Hematopoietic multipotent progenitor cell treated with erythropoietin and hydrocortisone succinate and interleukin-3 and kit ligand, for 8 days (in vitro differentiated cells): ENCODE data around the gene NPR3.

ENCODE experiments used
- DNase-seq: peaks from one replicate; pipeline ENCODE4 v3.0.0-alpha.2; 2015

The NPR3 gene

DNA sequence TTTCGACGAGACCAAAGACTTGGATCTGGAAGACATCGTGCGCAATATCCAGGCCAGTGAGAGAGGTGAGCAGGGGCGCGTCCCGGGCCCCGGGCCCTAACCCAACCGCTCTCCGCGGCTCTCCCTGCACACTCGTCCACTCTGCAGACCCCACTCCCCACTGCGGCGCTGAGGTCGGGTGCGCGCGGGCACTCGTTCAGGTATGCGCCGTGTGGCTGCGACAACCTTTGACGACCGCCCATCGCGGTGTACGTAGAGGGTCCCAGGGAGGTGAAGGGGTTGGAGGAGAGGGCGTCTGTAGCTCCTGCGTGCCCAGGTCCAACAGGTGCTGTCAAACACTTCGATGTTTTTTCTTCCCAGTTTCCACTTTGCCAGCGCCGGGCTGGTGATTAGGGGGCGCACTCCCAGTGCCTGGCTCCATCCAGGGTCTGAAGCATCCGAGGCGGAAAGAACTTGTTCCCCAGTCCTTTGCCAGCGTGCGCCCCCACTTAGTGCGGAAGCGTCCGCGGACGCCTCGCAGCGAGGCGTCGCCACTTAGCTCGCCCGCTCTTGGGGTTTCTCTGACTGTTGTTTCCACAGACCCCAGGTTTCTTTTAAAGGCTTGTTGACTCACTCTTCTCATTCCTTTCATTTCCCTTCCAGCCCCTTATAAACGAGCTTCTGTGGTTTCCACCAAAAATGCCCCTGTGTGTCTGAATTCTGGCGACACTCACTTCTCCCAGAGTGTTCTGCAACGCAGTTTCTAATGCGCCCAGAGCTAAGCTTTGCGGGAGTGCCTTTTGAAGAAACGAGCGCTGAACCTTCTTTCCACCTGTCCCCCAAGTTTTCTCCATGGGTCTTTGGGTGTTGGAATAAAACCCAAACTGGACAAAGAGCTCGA, 1.6 kb downstream of the NPR3 start:
- DNase-seq: peak; percentile 46

GRCh38 chr5:32713361-32713769, 2.2 kb downstream of the NPR3 start:
- DNase-seq: no peak

DNA sequence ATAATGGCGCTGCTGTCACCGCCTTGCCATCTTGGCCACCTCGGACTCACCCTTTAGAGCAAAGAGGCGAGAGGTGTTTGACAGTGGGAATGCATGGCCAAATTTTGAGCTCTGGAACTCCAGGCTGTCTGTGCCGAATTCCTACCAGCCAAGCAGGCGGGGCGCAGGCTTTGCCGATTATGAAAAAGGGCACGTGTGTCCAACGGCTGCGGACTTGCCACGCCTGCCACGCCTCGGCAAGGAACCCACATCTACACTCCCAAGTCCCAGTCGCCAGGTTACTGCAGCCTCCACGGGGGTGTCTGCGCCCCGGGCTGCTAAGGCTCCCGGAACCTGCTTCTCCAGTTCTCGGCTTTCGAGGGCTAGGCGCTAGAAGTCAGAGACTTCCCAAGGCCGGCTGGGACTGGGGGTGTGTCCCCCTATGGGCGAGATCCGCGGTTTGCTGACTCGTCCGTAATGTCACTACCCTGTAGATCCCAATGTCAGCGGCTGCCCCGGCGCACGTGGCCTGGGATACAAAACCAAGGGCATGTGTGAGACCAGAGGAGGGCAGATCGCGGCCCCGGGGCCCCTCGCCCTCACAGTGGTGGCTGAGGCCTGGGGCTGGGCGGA, 2.8 kb downstream of the NPR3 start:
- DNase-seq: peak; percentile 79

GRCh38 chr5:32714836-32715235, 3.7 kb downstream of the NPR3 start:
- DNase-seq: peak; percentile 20

DNA sequence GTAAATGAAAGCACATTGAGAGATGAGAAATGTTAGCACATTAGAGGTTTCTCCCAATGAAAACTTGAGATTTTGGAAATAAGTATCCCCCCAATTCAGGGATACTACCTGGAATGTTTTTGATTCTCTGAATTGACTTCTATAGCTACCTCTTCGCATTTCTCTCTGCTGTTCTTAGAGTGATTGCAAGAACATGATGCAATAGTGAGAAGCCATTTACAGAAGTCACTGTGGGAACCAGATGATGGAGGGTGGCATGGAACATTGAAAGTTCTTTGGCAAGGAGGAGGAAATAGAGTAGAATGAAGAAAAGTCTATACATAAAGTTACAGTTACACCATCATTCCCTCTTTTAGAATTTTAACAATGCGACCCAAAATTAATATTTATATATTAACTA, 9.2 kb downstream of the NPR3 start:
- no peak for DNase-seq

DNA sequence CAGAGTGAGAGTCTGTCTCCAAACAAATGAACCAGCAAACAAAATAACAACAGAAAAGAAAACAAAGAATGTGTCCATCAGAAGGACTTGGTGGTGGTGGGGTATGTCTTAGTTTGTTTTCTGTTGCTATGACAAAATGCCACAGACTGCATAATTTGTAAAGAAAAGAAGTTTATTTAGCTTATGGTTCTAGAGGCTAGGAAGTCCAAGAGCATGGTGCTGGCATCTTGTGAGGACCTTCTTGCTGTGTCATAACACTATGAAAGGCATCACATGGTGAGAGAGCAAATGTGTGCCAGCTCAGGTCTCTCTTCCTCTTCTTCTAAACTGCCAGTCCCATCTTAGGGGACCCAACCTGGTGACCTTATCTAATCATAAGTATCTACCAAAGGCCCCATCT, 10.5 kb downstream of the NPR3 start:
- no peak for DNase-seq

DNA sequence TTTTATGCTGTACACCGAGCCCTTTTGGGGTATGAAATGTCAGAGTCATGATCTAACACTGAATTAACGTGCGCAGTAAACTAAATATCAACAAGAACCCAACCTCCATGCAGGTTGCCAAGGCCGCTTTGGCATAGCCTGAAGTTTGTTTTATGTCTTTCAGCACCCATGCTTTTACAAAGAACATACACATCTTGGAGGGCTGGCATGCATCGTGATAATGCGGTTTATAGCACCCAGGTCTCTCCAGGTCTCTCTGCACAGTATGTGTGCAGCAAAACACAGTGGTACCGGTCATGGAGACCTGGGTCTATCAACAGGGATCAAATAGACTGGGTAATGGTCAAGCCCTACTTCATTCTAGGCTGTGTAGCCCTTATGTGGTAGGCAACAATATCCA, 11.8 kb downstream of the NPR3 start:
- no peak for DNase-seq

DNA sequence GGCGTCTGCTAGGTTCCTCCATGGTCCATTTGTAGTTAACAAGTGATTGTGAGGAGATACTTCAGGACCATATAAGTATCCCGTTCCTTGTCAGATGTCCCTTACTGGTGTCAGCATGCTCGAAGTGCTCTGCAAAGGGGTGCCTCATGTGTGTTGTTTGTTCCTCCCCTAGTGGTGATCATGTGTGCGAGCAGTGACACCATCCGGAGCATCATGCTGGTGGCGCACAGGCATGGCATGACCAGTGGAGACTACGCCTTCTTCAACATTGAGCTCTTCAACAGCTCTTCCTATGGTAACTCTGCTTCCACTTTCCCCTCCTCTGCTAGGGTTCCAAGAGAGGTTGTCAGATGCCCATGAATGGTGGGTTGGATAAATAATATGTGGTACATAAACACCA, 13.4 kb downstream of the NPR3 start:
- no peak for DNase-seq

- DNase-seq: peak; percentile 34
Measured at GRCh38 chr5:32726086-32726557, 15.0 kb downstream of the NPR3 start.

GRCh38 chr5:32729651-32730050, 18.5 kb downstream of the NPR3 start:
- DNase-seq: no peak

GRCh38 chr5:32733590-32734340, 22.6 kb downstream of the NPR3 start:
- DNase-seq: no peak

DNA sequence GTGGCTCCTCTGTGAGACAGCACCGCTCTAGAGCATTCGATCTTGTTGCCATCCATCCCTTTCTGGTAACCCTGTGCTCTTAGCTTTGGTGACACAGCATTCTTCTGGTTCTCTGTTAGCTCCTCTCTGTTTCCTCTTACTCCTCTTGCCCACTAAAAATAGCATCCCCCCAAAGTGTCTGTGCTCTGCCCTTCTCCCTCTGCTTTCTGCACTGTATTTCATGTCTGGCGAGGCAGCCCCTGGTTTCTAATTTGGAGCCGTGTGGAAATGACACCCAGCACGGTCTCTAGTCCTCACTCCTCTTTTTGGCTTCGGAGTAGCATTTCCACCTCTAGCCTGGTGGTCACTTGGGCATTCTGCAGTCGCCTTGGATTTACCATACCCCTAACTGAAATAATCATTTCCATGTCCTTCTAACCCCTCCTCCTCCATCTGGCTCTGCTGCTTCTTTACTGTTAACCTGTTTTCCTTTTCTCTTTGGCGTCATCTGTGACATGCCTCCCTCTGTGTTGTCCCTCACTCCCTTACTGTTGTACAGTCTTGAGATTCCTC, 23.8 kb downstream of the NPR3 start:
- DNase-seq: no peak

GRCh38 chr5:32735512-32735911, 24.4 kb downstream of the NPR3 start:
- no peak for DNase-seq

- no peak for DNase-seq
Measured at GRCh38 chr5:32736842-32737241, 25.7 kb downstream of the NPR3 start.

DNA sequence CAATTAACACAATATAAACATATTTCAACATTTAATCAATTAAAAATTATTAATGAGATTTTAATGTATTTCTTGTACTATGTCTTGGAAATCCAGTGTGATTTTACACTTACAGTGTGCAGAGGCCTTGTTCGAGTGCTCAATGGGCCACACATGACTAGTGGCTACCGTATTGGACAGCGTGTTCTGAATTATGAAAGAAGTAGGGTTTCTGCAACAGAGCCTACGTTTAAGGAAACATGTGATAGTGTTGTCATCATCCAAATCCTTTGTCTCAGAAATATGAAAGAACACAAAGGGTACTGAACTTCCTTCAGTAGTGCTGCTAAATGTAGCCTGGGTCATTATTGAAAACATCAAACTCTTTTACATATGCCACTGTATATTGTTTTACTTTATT, 29.5 kb downstream of the NPR3 start:
- DNase-seq: no peak

- DNase-seq: no peak
Measured at GRCh38 chr5:32745317-32745716, 34.2 kb downstream of the NPR3 start.

DNA sequence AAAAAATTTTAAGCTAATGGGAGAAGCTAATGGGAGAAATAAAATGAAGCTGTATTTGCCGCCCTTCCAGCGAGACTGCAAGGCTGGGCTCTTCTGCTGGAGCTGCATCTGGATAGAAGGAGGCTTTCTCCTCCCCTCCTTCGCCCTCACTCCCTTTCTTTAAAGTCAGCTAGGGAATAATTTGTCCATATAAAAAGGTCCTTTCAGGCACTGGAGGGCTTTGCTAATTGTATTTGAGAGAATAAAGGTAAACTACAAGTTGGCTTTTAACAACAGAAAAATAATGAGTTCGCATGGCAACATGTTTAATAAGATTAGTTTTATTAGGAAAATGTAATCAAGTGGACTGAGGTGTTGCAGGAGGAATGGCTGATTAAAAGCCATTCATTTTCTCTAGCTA, 41.3 kb downstream of the NPR3 start:
- DNase-seq: no peak

GRCh38 chr5:32753051-32753450, 41.9 kb downstream of the NPR3 start:
- DNase-seq: no peak

- DNase-seq: peak; percentile 5
Measured at GRCh38 chr5:32753765-32754164, 42.6 kb downstream of the NPR3 start.

DNA sequence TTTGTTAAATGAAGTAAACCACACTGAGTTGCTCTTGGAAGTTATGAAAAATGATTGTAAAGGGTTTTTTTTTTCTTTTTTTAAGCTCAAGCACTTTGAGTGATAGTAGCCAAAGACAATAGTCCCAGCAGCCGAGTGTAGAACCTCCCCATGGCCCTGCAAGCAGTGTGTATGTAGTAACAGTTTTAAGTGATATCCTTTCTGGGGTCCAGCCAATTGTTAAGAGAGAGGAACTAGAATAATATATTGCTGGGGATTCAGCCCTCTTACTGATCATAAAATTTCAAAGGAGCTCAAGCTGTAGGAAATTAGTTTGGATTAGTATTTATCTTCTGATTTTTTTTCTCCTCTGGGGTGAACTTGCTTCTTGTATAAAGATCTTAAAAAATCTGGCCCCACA, 43.2 kb downstream of the NPR3 start:
- DNase-seq: no peak

GRCh38 chr5:32760091-32760509, 49.0 kb downstream of the NPR3 start:
- peak; percentile 65 for DNase-seq

- no peak for DNase-seq
Measured at GRCh38 chr5:32765266-32765665, 54.1 kb downstream of the NPR3 start.

DNA sequence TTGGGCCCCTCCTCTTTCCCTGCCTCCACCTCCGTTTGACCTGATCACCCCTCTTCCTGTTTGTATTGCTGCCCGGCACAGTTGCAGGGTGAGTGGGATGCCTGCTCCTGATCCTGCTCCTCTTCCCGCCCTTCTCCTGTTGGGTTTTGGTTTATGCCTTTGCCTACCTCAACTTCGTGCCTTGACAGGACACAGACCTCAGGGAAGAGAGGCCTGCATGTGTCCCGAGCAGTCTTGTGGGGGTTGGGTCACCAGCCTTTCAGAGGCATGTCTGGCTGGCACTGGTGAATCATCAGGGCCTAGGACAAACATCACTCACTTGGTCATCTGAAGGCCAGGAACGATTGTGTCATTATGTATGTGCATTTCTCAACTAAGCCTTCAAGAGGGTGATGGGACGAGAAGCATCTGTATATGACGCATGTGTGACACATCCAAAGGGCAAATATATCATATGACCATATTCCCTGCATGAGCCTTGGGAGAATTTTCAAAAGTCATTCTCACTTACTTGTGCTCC, 56.9 kb downstream of the NPR3 start:
- no peak for DNase-seq
